ENCODE data around the gene FIGNL2. TPM values are rescaled to one million over a fixed set of nuclear protein-coding genes. Genes with fewer than 3 reads are reported as not detected.

The FIGNL2 gene
- total RNA-seq, 1 donor from 2014 or later = 0.69 TPM

- no peak overlapping the region for H3K27ac Mint-ChIP-seq
- no peaks in the 10 kb centered on the region for H3K9me3 Mint-ChIP-seq
- peaks cover 11% of the 10 kb centered on the region for H3K4me1 Mint-ChIP-seq
- CTCF ChIA-PET = no interaction called here
- no peak overlapping the region for H3K4me3 Mint-ChIP-seq
- H3K36me3 Mint-ChIP-seq (ENCODE audit: low read depth) = no peaks in the 10 kb centered on the region
- ATAC-seq (ENCODE audit: low read depth) = no peak
- POLR2A ChIA-PET = no interaction called here
- intact Hi-C loops (cut with micrococcal nuclease) = no loop called here
- TF ChIP-seq, protein P1, sequence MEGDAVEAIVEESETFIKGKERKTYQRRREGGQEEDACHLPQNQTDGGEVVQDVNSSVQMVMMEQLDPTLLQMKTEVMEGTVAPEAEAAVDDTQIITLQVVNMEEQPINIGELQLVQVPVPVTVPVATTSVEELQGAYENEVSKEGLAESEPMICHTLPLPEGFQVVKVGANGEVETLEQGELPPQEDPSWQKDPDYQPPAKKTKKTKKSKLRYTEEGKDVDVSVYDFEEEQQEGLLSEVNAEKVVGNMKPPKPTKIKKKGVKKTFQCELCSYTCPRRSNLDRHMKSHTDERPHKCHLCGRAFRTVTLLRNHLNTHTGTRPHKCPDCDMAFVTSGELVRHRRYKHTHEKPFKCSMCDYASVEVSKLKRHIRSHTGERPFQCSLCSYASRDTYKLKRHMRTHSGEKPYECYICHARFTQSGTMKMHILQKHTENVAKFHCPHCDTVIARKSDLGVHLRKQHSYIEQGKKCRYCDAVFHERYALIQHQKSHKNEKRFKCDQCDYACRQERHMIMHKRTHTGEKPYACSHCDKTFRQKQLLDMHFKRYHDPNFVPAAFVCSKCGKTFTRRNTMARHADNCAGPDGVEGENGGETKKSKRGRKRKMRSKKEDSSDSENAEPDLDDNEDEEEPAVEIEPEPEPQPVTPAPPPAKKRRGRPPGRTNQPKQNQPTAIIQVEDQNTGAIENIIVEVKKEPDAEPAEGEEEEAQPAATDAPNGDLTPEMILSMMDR (IDR thresholded peaks at IDR 0.05) = no peak
- no peak for DNase-seq
- H3K27me3 Mint-ChIP-seq = peaks cover 45% of the 10 kb centered on the region
Observed at GRCh38 chr12:51817027-51817953, 31.2 kb downstream of the FIGNL2 start.

GRCh38 chr12:51815571-51815970 lies 32.9 kb downstream of the FIGNL2 start:
- no peaks in the 10 kb centered on the region for H3K9me3 Mint-ChIP-seq
- H3K27ac Mint-ChIP-seq = no peak overlapping the region
- ChIA-PET POLR2A (no interaction called here), CTCF (interaction anchor here (0.6 kb wide), 1 partner anchor 341 kb away, joined by 3 read pairs; no protein-coding TSS in a partner anchor)
- DNase-seq (no peak), ATAC-seq (ENCODE audit: low read depth) (no peak)
- TF ChIP-seq, protein P1 (IDR thresholded peaks at IDR 0.05) = no peak
- intact Hi-C loops (cut with micrococcal nuclease) = loop anchor here (2.0 kb wide), 1 partner anchor 391 kb away; the partner anchor contains the start of gene SLC4A8
- peaks cover 46% of the 10 kb centered on the region for H3K27me3 Mint-ChIP-seq
- H3K4me1 Mint-ChIP-seq = peaks cover 11% of the 10 kb centered on the region
- no peaks in the 10 kb centered on the region for H3K36me3 Mint-ChIP-seq (ENCODE audit: low read depth)
- peak overlapping the region; percentile 66 for H3K4me3 Mint-ChIP-seq

DNA sequence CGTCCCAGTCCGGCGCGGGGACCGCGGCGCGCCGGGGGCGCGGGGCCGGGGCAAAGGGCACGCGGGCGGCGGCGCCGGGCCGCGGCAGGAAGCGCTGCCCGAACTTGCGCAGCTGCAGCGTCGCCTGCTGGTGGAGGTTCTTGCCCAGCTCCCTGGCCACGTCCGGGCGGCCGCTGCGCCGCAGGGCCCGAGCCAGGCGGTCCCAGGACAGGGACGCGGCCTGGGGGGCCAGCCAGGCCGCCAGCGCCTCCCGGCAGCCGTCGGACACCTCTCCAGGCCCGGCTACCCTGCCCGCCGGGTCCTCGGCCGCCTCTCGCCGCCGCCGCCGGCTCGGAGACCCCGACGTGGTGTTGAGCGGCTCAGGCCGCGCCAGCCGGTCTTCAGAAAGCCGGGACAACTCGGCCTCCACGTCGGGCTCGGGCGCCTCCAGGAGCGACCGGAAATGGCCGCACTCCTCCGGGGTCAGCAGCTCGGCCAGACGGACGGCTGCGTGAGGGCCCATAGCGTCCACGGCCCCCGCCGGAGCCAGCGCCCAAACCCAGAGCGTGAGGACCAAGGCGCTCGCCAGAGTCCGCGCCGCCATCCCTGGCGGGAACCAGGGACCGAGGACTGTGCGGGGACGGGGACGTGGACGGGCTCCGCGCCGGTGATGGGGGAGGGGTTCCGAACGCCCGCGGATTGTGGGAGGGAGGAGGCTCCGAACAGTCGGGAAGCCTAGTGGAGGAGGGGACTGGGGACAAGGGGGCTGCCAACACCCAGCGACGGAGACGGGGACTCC lies 34.0 kb downstream of the FIGNL2 start:
- POLR2A ChIA-PET = interaction anchor here (0.6 kb wide), 1 partner anchor 425 kb away, joined by 6 read pairs; no protein-coding TSS in a partner anchor
- intact Hi-C loops (cut with micrococcal nuclease) = loop anchor here (2.0 to 5.0 kb wide), 2 partner anchors 58 to 390 kb away; partner anchors contain the start of gene SLC4A8
- Mint-ChIP-seq H3K36me3 (ENCODE audit: low read depth) (no peaks in the 10 kb centered on the region), H3K4me3 (peak overlapping the region; percentile 66), H3K9me3 (no peaks in the 10 kb centered on the region), H3K27ac (no peak overlapping the region), H3K4me1 (peaks cover 5% of the 10 kb centered on the region), H3K27me3 (peaks cover 42% of the 10 kb centered on the region)
- DNase-seq = peak; percentile 64
- ATAC-seq (ENCODE audit: low read depth) = peak; percentile 88
- CTCF ChIA-PET = interaction anchor here (0.9 to 1.1 kb wide), 2 partner anchors 10 to 61 kb away, joined by 3 to 6 read pairs; no protein-coding TSS in a partner anchor
- TF ChIP-seq, protein P1 (IDR thresholded peaks at IDR 0.05) = no peak

DNA sequence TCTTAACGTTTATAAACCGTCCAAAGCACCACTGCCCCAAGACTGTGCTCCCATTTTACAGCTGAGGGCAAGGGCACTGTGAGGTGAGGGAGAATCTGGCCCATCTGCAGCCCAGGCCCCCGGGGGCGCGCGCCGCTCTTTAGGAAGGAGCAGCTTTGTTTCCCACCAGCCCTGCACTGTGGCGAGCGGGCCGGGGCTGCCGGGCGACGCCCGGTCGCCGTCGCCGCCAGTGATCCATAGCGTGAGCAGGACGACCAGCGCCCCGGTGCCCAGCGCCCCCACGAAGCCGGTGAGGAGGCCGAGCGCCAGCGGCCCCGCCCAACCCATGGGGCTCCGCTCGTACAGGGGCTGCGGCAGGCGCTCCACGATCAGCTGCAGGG lies 34.6 kb downstream of the FIGNL2 start:
- intact Hi-C loops (cut with micrococcal nuclease) = loop anchor here (2.0 to 5.0 kb wide), 2 partner anchors 58 to 389 kb away; partner anchors contain the start of gene SLC4A8
- CTCF ChIA-PET = interaction anchor here (0.7 to 0.9 kb wide), 2 partner anchors 61 to 1027 kb away, joined by 4 to 6 read pairs; no protein-coding TSS in a partner anchor
- no peaks in the 10 kb centered on the region for H3K36me3 Mint-ChIP-seq (ENCODE audit: low read depth)

More for the DNA sequence above, 34.6 kb downstream of the FIGNL2 start:
- DNase-seq = no peak
- TF ChIP-seq, protein P1 (IDR thresholded peaks at IDR 0.05) = no peak
- Mint-ChIP-seq H3K27ac (no peak overlapping the region), H3K9me3 (no peaks in the 10 kb centered on the region), H3K4me1 (peaks cover 10% of the 10 kb centered on the region), H3K27me3 (peaks cover 46% of the 10 kb centered on the region), H3K4me3 (peak overlapping the region; percentile 48)
- POLR2A ChIA-PET = interaction anchor here (0.6 kb wide), 2 partner anchors 424 to 795 kb away, joined by 3 to 6 read pairs; no protein-coding TSS in a partner anchor
- ATAC-seq (ENCODE audit: low read depth) = no peak
